Astrocyte of the cerebellum (primary cell): ENCODE results near the gene TSPO.

Experiments
- DNase-seq: peaks from one replicate; pipeline ENCODE4 v3.0.0-alpha.2; 2011; ENCODE audit warnings: low read depth
- H3K4me3 ChIP-seq: 2 replicates; pipeline ENCODE4 v1.5.1; 2011; ENCODE audit warnings: mild to moderate bottlenecking, low read depth, low read length, moderate library complexity
- in situ Hi-C: cut with HindIII; loops from 2 replicates; pipeline ENCODE4 v1.10.0; 2017; ENCODE audit warnings: low sequenced_read_pairs
- TF ChIP-seq, protein P1 (sequence below): IDR thresholded peaks from 2 replicates; pipeline ENCODE4 v1.5.1; 2012; ENCODE audit warnings: low read length, low read depth, moderate library complexity, mild to moderate bottlenecking; ENCODE audit errors: missing control alignments

The TSPO gene

DNA sequence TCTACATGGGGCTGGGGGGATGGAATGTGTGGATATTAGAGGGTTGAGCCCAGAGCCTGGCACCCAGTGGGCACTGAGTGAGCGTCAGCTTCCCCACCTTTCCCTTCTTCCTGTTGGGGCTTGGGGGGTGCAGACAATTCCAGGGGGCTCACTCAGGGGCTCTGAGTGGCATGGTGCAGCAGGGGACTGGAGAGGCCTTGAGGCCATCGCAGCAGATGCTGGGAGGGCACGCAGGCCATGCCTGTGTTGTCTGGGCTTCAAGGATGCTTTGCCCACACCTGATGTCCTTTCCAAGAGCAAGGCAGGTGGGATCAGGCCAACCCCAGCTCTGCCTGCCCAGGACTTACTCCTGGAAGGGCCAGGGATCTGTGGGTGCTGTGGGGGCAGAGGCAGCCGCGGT, 46.8 kb downstream of the TSPO start:
- no peak overlapping the region for H3K4me3 ChIP-seq
- in situ Hi-C loops: no loop called here
- TF ChIP-seq, protein P1, sequence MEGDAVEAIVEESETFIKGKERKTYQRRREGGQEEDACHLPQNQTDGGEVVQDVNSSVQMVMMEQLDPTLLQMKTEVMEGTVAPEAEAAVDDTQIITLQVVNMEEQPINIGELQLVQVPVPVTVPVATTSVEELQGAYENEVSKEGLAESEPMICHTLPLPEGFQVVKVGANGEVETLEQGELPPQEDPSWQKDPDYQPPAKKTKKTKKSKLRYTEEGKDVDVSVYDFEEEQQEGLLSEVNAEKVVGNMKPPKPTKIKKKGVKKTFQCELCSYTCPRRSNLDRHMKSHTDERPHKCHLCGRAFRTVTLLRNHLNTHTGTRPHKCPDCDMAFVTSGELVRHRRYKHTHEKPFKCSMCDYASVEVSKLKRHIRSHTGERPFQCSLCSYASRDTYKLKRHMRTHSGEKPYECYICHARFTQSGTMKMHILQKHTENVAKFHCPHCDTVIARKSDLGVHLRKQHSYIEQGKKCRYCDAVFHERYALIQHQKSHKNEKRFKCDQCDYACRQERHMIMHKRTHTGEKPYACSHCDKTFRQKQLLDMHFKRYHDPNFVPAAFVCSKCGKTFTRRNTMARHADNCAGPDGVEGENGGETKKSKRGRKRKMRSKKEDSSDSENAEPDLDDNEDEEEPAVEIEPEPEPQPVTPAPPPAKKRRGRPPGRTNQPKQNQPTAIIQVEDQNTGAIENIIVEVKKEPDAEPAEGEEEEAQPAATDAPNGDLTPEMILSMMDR: no peak
- no peak for DNase-seq

DNA sequence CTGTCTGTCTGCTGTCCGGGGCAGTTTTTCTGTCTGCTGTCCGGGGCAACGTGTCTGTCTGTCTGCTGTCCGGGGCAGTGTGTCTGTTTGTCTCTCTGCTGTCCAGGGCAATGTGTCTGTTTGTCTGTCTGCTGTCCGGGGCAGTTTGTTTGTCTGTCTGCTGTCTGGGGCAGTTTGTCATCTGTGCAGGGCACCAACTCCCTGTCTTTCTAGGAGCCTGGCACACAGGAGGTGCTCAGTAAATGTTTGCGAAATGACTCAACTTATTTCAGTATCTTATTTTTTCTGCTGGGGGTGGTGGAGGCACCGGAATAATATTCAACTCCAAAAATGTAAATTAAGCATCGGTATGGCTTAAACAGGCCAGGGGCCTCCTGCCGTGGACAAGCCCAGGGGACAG, 47.6 kb downstream of the TSPO start:
- in situ Hi-C loops: no loop called here
- TF ChIP-seq, protein P1: no peak
- H3K4me3 ChIP-seq: no peak overlapping the region
- no peak for DNase-seq

DNA sequence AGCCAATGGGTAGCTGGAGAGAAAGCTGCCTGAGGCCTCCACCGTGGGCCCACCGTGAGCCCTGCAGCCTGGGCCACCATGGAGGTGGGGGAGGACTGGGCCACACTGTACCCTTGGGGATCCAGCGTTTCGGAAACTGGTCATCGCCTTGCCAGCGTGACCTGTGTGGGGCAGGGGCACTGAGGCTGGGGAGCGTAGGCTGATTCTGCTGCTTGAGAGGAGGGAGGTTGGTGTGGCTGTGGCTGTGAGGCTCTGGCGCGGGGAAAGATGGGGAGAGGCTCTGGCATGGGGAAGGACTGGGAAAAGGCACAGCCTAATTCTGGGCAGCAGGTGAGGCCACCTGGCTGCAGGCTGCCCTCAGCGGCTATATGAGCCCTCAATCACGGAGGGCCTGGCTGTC, 48.2 kb downstream of the TSPO start:
- DNase-seq: no peak
- H3K4me3 ChIP-seq: no peak overlapping the region
- TF ChIP-seq, protein P1: no peak
- in situ Hi-C loops: no loop called here

DNA sequence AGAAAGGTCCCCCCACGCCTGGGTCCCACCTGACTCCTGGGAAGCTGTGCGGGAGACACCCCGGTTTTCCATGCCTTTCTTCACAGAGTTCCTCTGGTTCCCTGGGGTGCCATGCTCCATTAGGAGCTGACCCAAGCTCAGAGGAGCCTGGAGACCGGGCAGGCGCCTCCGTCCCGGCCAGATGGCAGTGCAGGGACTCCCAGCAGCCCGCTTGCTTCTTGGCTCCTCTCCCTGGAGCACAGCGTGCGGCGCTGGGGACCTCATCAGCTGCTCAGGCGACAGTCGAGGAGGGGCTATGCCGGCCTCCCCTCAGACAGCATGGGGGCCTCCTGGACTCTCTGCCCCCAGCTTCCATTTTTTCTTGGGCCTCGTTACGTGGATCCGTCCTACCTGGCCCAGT, 48.7 kb downstream of the TSPO start:
- no peak overlapping the region for H3K4me3 ChIP-seq
- no peak for DNase-seq
- TF ChIP-seq, protein P1: no peak
- in situ Hi-C loops: no loop called here

DNA sequence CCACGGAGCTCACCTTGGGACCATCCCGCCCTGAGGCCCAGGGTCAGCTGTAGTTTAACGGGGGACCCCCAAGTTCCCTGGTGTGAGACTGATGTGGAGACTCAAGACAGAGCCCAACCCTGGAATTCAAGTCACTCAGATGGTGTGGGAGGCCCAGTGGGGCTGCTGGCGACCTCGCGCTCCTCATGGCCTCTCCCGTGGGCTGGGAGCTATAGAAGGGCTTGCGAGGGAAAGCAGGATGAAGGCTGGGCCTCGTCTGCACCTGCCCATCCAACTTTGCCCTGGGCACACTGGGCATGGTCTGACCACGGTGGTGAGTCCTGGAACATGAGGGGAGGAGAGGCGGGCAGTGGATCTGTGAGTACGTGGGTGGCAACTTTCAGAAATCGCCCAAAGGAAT, 49.2 kb downstream of the TSPO start:
- no peak for DNase-seq
- no peak overlapping the region for H3K4me3 ChIP-seq
- in situ Hi-C loops: no loop called here
- TF ChIP-seq, protein P1: no peak

DNA sequence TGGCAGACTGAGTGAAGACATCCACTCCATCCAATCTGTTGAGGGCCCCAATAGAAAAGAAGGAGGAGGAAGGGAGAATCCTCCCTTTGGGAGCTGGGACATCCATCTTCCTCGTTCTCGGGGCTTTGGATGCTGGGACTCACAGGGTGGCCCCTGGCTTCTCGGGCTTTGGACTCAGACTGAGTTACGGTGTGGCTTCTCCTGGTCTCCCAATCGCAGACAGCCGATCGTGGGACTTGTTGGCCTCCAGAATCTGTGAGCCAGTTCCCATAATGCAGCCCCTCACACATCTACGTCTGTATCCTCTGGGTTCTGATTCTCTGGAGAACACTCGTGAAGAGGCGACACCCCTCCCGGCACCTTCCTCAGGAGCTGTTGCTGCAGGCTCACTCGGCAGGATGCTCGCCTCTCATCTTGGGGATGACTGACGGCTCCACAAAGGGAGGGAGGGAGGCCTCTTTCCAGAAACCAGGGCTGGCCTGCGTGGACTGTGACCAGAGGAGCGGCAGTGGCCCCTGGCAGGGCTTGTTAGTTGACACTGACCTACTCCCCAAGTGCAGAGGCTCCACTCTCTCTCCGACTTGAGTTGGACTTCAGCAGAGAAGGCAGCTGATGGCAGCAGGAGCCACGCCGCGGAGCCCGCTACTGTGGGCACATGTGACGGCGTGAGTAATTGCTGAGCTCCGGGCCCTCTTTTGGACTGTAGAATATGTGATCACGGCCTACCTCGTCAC, 50.3 kb downstream of the TSPO start:
- TF ChIP-seq, protein P1: no peak
- H3K4me3 ChIP-seq: no peak overlapping the region
- in situ Hi-C loops: no loop called here
- no peak for DNase-seq
